Trophoblast cell (in vitro differentiated cells and primary cell): ENCODE data around the gene THOP1.
A peak's percentile ranks its signal among the peaks of the same experiment; 100 is the strongest.

Experiments used
- DNase-seq, 2 donors: peaks; one replicate each; pipeline ENCODE4 v3.0.0-alpha.2; 2016
- H2AFZ ChIP-seq: 2 replicates; pipeline ENCODE4 v1.6.1; 2013; ENCODE audit warnings: low read length, moderate library complexity, mild to moderate bottlenecking; ENCODE audit not compliant: insufficient read depth, poor library complexity
- H2AK5ac ChIP-seq: 2 replicates; pipeline ENCODE4 v1.6.1; 2013; ENCODE audit warnings: mild to moderate bottlenecking, low read length
- H2BK120ac ChIP-seq: 2 replicates; pipeline ENCODE4 v1.6.1; 2013; ENCODE audit warnings: low read length, mild to moderate bottlenecking, moderate library complexity; ENCODE audit not compliant: insufficient read depth, poor library complexity
- H2BK12ac ChIP-seq: 2 replicates; pipeline ENCODE4 v1.6.1; 2013; ENCODE audit warnings: mild to moderate bottlenecking, low read length, moderate library complexity
- H2BK5ac ChIP-seq: 2 replicates; pipeline ENCODE4 v1.6.1; 2013; ENCODE audit warnings: low read length, low read depth, moderate library complexity, mild to moderate bottlenecking; ENCODE audit not compliant: poor library complexity
- H3K14ac ChIP-seq: 2 replicates; pipeline ENCODE4 v1.6.1; 2013; ENCODE audit warnings: mild to moderate bottlenecking, low read length
- H3K18ac ChIP-seq: 2 replicates; pipeline ENCODE4 v1.6.1; 2013; ENCODE audit warnings: mild to moderate bottlenecking, low read length
- H3K23ac ChIP-seq: 2 replicates; pipeline ENCODE4 v1.6.1; 2013; ENCODE audit warnings: low read length
- H3K27ac ChIP-seq: 2 replicates; pipeline ENCODE4 v1.5.1; 2013; ENCODE audit warnings: low read depth, mild to moderate bottlenecking, inconsistent platforms, low read length, moderate library complexity
- H3K27me3 ChIP-seq: 2 replicates; pipeline ENCODE4 v1.6.1; 2013; ENCODE audit warnings: inconsistent platforms, mild to moderate bottlenecking, low read length, moderate library complexity; ENCODE audit not compliant: insufficient read depth
- H3K36me3 ChIP-seq, 2 experiments: 1 replicate in 1 of 2; 2 replicates in 1 of 2; pipeline ENCODE4 v1.6.1; 2013; ENCODE audit warnings: low read length in 2 of 2, mild to moderate bottlenecking in 2 of 2, moderate library complexity in 1 of 2; ENCODE audit not compliant: insufficient read depth in 2 of 2, control insufficient read depth in 1 of 2
- H3K4ac ChIP-seq: 2 replicates; pipeline ENCODE4 v1.6.1; 2013; ENCODE audit warnings: low read depth, mild to moderate bottlenecking, low read length, moderate library complexity
- H3K4me1 ChIP-seq, 2 experiments: 1 replicate in 1 of 2; 2 replicates in 1 of 2; pipeline ENCODE4 v1.6.1; 2013; ENCODE audit warnings: low read length in 2 of 2, mild to moderate bottlenecking in 2 of 2, moderate library complexity in 1 of 2; ENCODE audit not compliant: insufficient read depth in 2 of 2, control insufficient read depth in 1 of 2
- H3K4me2 ChIP-seq: 2 replicates; pipeline ENCODE4 v1.6.1; 2013; ENCODE audit warnings: inconsistent platforms, mild to moderate bottlenecking, low read length, moderate library complexity
- H3K4me3 ChIP-seq: 2 replicates; pipeline ENCODE4 v1.5.1; 2013; ENCODE audit warnings: mild to moderate bottlenecking, low read depth, low read length, inconsistent platforms
- H3K79me1 ChIP-seq: one replicate; pipeline ENCODE4 v1.6.1; 2013; ENCODE audit warnings: low read length
- H3K79me2 ChIP-seq: 2 replicates; pipeline ENCODE4 v1.6.1; 2013; ENCODE audit warnings: low read length, mild to moderate bottlenecking; ENCODE audit not compliant: control insufficient read depth, insufficient read depth, poor library complexity
- H3K9ac ChIP-seq: 2 replicates; pipeline ENCODE4 v1.6.1; 2013; ENCODE audit warnings: mild to moderate bottlenecking, low read length
- H3K9me3 ChIP-seq: 2 replicates; pipeline ENCODE4 v1.6.1; 2013; ENCODE audit warnings: low read depth, mild to moderate bottlenecking, control low read depth, inconsistent platforms, low read length; ENCODE audit not compliant: insufficient read depth
- H4K12ac ChIP-seq: 2 replicates; pipeline ENCODE4 v1.6.1; 2013; ENCODE audit warnings: low read depth, mild to moderate bottlenecking, low read length, moderate library complexity
- H4K8ac ChIP-seq: 2 replicates; pipeline ENCODE4 v1.6.1; 2013; ENCODE audit warnings: low read depth, mild to moderate bottlenecking, low read length, moderate library complexity
- H4K91ac ChIP-seq: one replicate; pipeline ENCODE4 v1.6.1; 2013; ENCODE audit warnings: low read depth, mild to moderate bottlenecking, low read length, moderate library complexity
- WGBS: extraction: QIAGEN DNeasy Blood & Tissue Kit; methylation state at CpG from one replicate; pipeline ENCODE4 v1.1.7; 2013; ENCODE audit warnings: missing lambda C conversion rate; ENCODE audit not compliant: insufficient read length, insufficient coverage; ENCODE audit errors: extremely low coverage; 5-methylcytosine and 5-hydroxymethylcytosine counted together

THOP1 gene

GRCh38 chr19:2841855-2842574, 56.7 kb downstream of the THOP1 start:
- WGBS: no CpG with 5 or more reads among the region's 62 CpGs
- peak overlapping the region; percentile 70 for H4K8ac ChIP-seq
- H3K4me3 ChIP-seq: peak overlapping the region; percentile 98

GRCh38 chr19:2845107-2845506, 59.8 kb downstream of the THOP1 start:
- Histone ChIP-seq H2BK5ac (no peak overlapping the region), H3K4me3 (no peak overlapping the region), H3K9me3 (peaks cover 10% of the 10 kb centered on the region), H3K9ac (no peak overlapping the region), H2AK5ac (no peak overlapping the region), H3K79me1 (peaks cover 7% of the 10 kb centered on the region), H3K27me3 (no peaks in the 10 kb centered on the region), H3K4me2 (no peak overlapping the region), H3K4me1 (peaks cover 3 to 4% of the 10 kb centered on the region in 2 experiments), H3K23ac (no peak overlapping the region), H2AFZ (no peak overlapping the region), H3K36me3 (peaks cover 4 to 6% of the 10 kb centered on the region in 2 experiments), H3K79me2 (peaks cover 9% of the 10 kb centered on the region), H2BK120ac (no peak overlapping the region), H4K8ac (no peak overlapping the region), H4K91ac (no peak overlapping the region), H3K27ac (no peak overlapping the region), H3K4ac (no peak overlapping the region), H3K14ac (no peak overlapping the region), H2BK12ac (no peak overlapping the region), H3K18ac (no peak overlapping the region), H4K12ac (no peak overlapping the region)
- WGBS: no CpG with 5 or more reads among the region's 2 CpGs
- DNase-seq: no peak

More at GRCh38 chr19:2841855-2842574, 56.7 kb downstream of the THOP1 start:
- H2BK12ac ChIP-seq: no peak overlapping the region
- no peak overlapping the region for H2BK5ac ChIP-seq
- H3K79me2 ChIP-seq: peaks cover 9% of the 10 kb centered on the region
- H3K9me3 ChIP-seq: peaks cover 11% of the 10 kb centered on the region
- no peaks in the 10 kb centered on the region for H3K27me3 ChIP-seq
- no peak for DNase-seq
- H3K27ac ChIP-seq: peak overlapping the region; percentile 52
- peaks cover 7% of the 10 kb centered on the region for H3K79me1 ChIP-seq
- H4K91ac ChIP-seq: peak overlapping the region; percentile 68
- H2AK5ac ChIP-seq: no peak overlapping the region
- peak overlapping the region; percentile 57 for H2AFZ ChIP-seq
- H3K9ac ChIP-seq: peak overlapping the region; percentile 92
- H3K18ac ChIP-seq: peak overlapping the region; percentile 30
- peaks cover 3 to 4% of the 10 kb centered on the region in 2 experiments for H3K4me1 ChIP-seq
- H4K12ac ChIP-seq: peak overlapping the region; percentile 15
- H3K36me3 ChIP-seq: peaks cover 3 to 4% of the 10 kb centered on the region in 2 experiments
- peak overlapping the region; percentile 84 for H3K4me2 ChIP-seq
- no peak overlapping the region for H3K23ac ChIP-seq
- no peak overlapping the region for H2BK120ac ChIP-seq
- H3K4ac ChIP-seq: peak overlapping the region; percentile 39
- peak overlapping the region; percentile 59 for H3K14ac ChIP-seq

GRCh38 chr19:2846180-2846894, 61.0 kb downstream of the THOP1 start:
- Histone ChIP-seq H3K9me3 (peaks cover 13% of the 10 kb centered on the region), H3K79me2 (peaks cover 5% of the 10 kb centered on the region), H3K14ac (no peak overlapping the region), H2AK5ac (no peak overlapping the region), H2AFZ (no peak overlapping the region), H3K4me2 (no peak overlapping the region), H4K12ac (no peak overlapping the region), H3K4ac (no peak overlapping the region), H2BK12ac (no peak overlapping the region), H4K8ac (no peak overlapping the region), H3K36me3 (peaks cover 8 to 10% of the 10 kb centered on the region in 2 experiments), H3K4me3 (no peak overlapping the region), H4K91ac (no peak overlapping the region), H3K9ac (no peak overlapping the region), H3K4me1 (peaks cover 0 to 4% of the 10 kb centered on the region in 2 experiments), H3K23ac (no peak overlapping the region), H2BK120ac (no peak overlapping the region), H3K18ac (no peak overlapping the region), H3K27ac (no peak overlapping the region), H2BK5ac (no peak overlapping the region), H3K79me1 (peaks cover 2% of the 10 kb centered on the region), H3K27me3 (no peaks in the 10 kb centered on the region)
- WGBS: no CpG with 5 or more reads among the region's 13 CpGs
- DNase-seq: no peak

- Histone ChIP-seq H3K14ac (no peak overlapping the region), H3K4me2 (no peak overlapping the region), H3K4ac (no peak overlapping the region), H3K18ac (no peak overlapping the region), H3K27ac (no peak overlapping the region), H3K79me1 (no peaks in the 10 kb centered on the region), H3K79me2 (no peaks in the 10 kb centered on the region), H3K36me3 (peaks cover 14 to 21% of the 10 kb centered on the region in 2 experiments), H2BK12ac (no peak overlapping the region), H3K9ac (no peak overlapping the region), H2BK5ac (no peak overlapping the region), H2AFZ (no peak overlapping the region), H2AK5ac (no peak overlapping the region), H2BK120ac (no peak overlapping the region), H3K9me3 (peaks cover 19% of the 10 kb centered on the region), H3K27me3 (no peaks in the 10 kb centered on the region), H4K12ac (no peak overlapping the region), H4K8ac (no peak overlapping the region), H3K4me1 (no peaks in the 10 kb centered on the region), H3K23ac (no peak overlapping the region), H3K4me3 (no peak overlapping the region), H4K91ac (no peak overlapping the region)
- no CpG with 5 or more reads among the region's 3 CpGs for WGBS
- DNase-seq: no peak
Measured at GRCh38 chr19:2847507-2847906, 62.2 kb downstream of the THOP1 start.
